K562 (cell line): ENCODE results near the gene FBXW11. TPM values are rescaled to one million over a fixed set of nuclear protein-coding genes. Genes with fewer than 3 reads are reported as not detected.
A peak's percentile ranks its signal among the peaks of the same experiment; 100 is the strongest.

Experiments used
- ATF7 ChIP-seq: fragments of 450-650 bp; IDR thresholded peaks from 2 replicates; pipeline ENCODE4 v1.7.1; 2014; ENCODE audit warnings: mild to moderate bottlenecking, moderate library complexity
- CREB3 ChIP-seq: fragments of 450-650 bp; conservative IDR thresholded peaks from 2 replicates; pipeline ENCODE4 v1.6.1; 2016; ENCODE audit warnings: missing genetic modification characterization, low read depth, mild to moderate bottlenecking, missing compliant biosample characterization, moderate library complexity
- MCM3 ChIP-seq: fragments of 450-650 bp; IDR thresholded peaks from 2 replicates; pipeline ENCODE4 v1.6.1; 2016
- NBN ChIP-seq: fragments of 450-650 bp; IDR thresholded peaks from 2 replicates; pipeline ENCODE4 v1.6.1; 2016; ENCODE audit warnings: low read depth, mild to moderate bottlenecking
- PHTF2 ChIP-seq: fragments of 250-450 bp; sonication (Bioruptor Pico); IDR thresholded peaks from 2 replicates; pipeline ENCODE4 v1.5.0; 2021; ENCODE audit warnings: mild to moderate bottlenecking
- POLR2AphosphoS5 ChIP-seq: IDR thresholded peaks from 2 replicates; pipeline ENCODE4 v1.6.1; 2011; ENCODE audit warnings: mild to moderate bottlenecking, low read depth, low read length, moderate library complexity; ENCODE audit not compliant: control insufficient read depth, insufficient read depth
- RCOR1 ChIP-seq, 2 experiments: IDR thresholded peaks; 2 replicates each; pipeline ENCODE4 v1.6.1; 2012; ENCODE audit warnings: low read depth in 2 of 2, low read length in 2 of 2, borderline replicate concordance in 1 of 2, improper control_type of control experiment in 1 of 2
- SNRNP70 ChIP-seq: fragments of 200-400 bp; formaldehyde crosslinking; optimal IDR thresholded peaks from 2 replicates; pipeline ENCODE3; 2017; ENCODE audit warnings: low read depth, low read length
- SP1 ChIP-seq: sonication (generic); formaldehyde crosslinking; IDR thresholded peaks from 2 replicates; pipeline ENCODE4 v1.8.1; 2022; ENCODE audit warnings: mild to moderate bottlenecking, missing genetic modification reagents
- TAF1 ChIP-seq: IDR thresholded peaks from 2 replicates; pipeline ENCODE4 v1.6.1; 2011; ENCODE audit warnings: mild to moderate bottlenecking, low read length, moderate library complexity; ENCODE audit not compliant: insufficient read depth, control insufficient read depth, severe bottlenecking; ENCODE audit errors: extremely low read depth
- TCF15 ChIP-seq: fragments of 250-450 bp; sonication (Bioruptor Pico); IDR thresholded peaks from 2 replicates; pipeline ENCODE4 v1.8.0; 2022; ENCODE audit warnings: moderate library complexity, mild to moderate bottlenecking, inconsistent platforms
- TCF7 ChIP-seq: sonication (generic); IDR thresholded peaks from 2 replicates; pipeline ENCODE4 v1.6.1; 2016; ENCODE audit warnings: antibody characterized with exemption, borderline replicate concordance
- TEAD4 ChIP-seq, 2 experiments: sonication (generic) in 1 of 2; formaldehyde crosslinking in 1 of 2; IDR thresholded peaks; 2 replicates each; pipeline versions ENCODE4 v1.6.1 to v1.8.0; 2012 to 2022; ENCODE audit warnings: borderline replicate concordance in 1 of 2, inconsistent platforms in 1 of 2, low read length in 1 of 2, mild to moderate bottlenecking in 1 of 2, missing genetic modification reagents in 1 of 2
- ZFPM2 ChIP-seq: fragments of 250-450 bp; sonication (Bioruptor Pico); IDR thresholded peaks from 2 replicates; pipeline ENCODE4 v1.5.1; 2022; ENCODE audit warnings: mild to moderate bottlenecking
- ZNF212 ChIP-seq: fragments of 450-650 bp; formaldehyde crosslinking; IDR thresholded peaks from 2 replicates; pipeline ENCODE4 v1.4.0; 2020; ENCODE audit warnings: mild to moderate bottlenecking
- ZNF277 ChIP-seq: fragments of 250-450 bp; sonication (Bioruptor Pico); IDR thresholded peaks from 2 replicates; pipeline ENCODE4 v1.8.0; 2022; ENCODE audit warnings: inconsistent platforms, mild to moderate bottlenecking, moderate library complexity, borderline replicate concordance
- ZNF766 ChIP-seq: fragments of 200-800 bp; sonication (Bioruptor generic); conservative IDR thresholded peaks from 2 replicates; pipeline ENCODE4 v1.6.1; 2016; ENCODE audit warnings: missing genetic modification characterization, missing compliant biosample characterization
- polyA plus RNA-seq, 8 experiments: library from polyadenylated mRNA; depleted of rRNA in 4 of 8; stranded (reverse) in 5 of 8; unstranded in 3 of 8; fragments of >200 nt; fragmentation: Nextera tagmentation in 2 of 8; fragmentation: Illumina TruSeq in 1 of 8; extraction: Ambion mirVana in 2 of 8; extraction: Trizol in 1 of 8; gene quantifications; 2 replicates each; pipeline versions ENCODE4 v1.2.1 to v1.2.3, GENCODE V29; 2011 to 2014; ENCODE audit warnings: inconsistent platforms in 1 of 8, missing spikeins in 1 of 8
- total RNA-seq, 7 experiments: library from RNA; depleted of rRNA in 6 of 7; stranded (reverse); fragments of >200 nt in 6 of 7; fragmentation: Illumina TruSeq in 2 of 7; extraction: Trizol in 2 of 7; gene quantifications; 2 replicates each; pipeline versions ENCODE4 v1.2.1 to v1.2.3, GENCODE V29; 2011 to 2021; ENCODE audit warnings: low replicate concordance in 1 of 7
- TF ChIP-seq, protein P1 (sequence below): fragments of 450-650 bp; IDR thresholded peaks from 2 replicates; pipeline ENCODE4 v1.7.0; 2016; ENCODE audit warnings: borderline replicate concordance
- TF ChIP-seq, protein P2 (sequence below): fragments of 150-350 bp; conservative IDR thresholded peaks from 2 replicates; pipeline ENCODE4 v1.6.1; 2014; ENCODE audit warnings: low read length
- TF ChIP-seq, protein P3 (sequence below): fragments of 250-450 bp; sonication (Bioruptor Pico); IDR thresholded peaks from 2 replicates; pipeline ENCODE4 v1.9.0; 2021; ENCODE audit warnings: mild to moderate bottlenecking

The FBXW11 gene
- total and polyA plus RNA-seq, 9 of the 15 experiments (the other 6 are each of a cell fraction or from before 2014, with no cell fraction given), result 3.0 to 28.6 (median 23.6) TPM

DNA sequence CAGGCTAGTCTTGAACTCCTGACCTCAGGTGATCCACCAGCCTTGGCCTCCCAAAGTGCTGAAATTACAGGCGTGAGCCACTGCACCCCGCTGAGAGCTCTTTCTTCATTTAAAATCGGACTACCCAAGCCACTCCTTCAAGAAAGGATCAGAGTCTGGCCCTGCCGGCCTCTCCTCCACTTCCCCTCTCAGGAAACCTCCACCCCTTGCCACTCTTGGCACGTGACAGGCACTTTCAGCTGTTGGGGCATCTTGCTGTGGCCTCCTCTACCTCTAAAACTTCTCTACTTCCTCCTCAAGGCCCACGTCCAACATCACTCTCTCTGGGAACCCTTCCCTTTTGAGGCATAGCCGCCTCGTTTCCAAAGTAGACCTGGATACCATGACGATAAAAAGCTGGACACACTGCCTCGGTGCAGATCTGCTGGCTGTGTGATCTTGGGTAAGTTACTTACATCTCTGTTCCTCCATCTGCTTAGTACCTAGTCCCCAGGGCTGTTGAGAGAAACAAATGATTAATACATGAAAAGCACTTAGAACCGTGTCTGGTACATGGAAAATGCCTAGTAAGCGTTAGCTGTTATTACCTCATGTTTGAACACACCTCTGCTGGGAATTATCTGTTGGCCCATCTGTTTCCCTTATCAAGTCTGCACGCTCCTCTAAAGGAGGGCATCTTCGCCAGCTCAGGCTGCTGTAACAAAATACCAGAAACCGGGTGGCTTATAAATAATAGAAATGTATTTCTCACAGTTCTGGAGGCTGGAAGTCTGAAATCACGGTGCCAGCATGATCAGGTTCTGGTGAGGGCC lies 165.5 kb downstream of the FBXW11 start (continued):
- TF ChIP-seq NBN (no peak), TCF7 (no peak), ZNF212 (CRISPR knock-in tag) (no peak), PHTF2 (CRISPR knock-in tag) (no peak), ZNF766 (CRISPR knock-in tag) (no peak), POLR2AphosphoS5 (no peak), MCM3 (no peak), TCF15 (CRISPR knock-in tag) (no peak), ATF7 (peak; percentile 57; the same call in 1 of the 2 replicates), CREB3 (tag) (no peak), ZNF277 (CRISPR knock-in tag) (no peak), SP1 (CRISPR knock-in tag) (no peak), ZFPM2 (CRISPR knock-in tag) (no peak), SNRNP70 (no peak), TAF1 (no peak), RCOR1 (IDR thresholded peaks at IDR 0.05; ENCODE audit: borderline replicate concordance in 1 of 2, low read depth in 2 of 2, low read length in 2 of 2) (no peak), TEAD4 (IDR thresholded peaks at IDR 0.05; ENCODE audit: low read length) (peak; percentile 70), TEAD4 (CRISPR knock-in tag; IDR thresholded peaks at IDR 0.05; ENCODE audit: borderline replicate concordance) (no peak)
- TF ChIP-seq, protein P1, sequence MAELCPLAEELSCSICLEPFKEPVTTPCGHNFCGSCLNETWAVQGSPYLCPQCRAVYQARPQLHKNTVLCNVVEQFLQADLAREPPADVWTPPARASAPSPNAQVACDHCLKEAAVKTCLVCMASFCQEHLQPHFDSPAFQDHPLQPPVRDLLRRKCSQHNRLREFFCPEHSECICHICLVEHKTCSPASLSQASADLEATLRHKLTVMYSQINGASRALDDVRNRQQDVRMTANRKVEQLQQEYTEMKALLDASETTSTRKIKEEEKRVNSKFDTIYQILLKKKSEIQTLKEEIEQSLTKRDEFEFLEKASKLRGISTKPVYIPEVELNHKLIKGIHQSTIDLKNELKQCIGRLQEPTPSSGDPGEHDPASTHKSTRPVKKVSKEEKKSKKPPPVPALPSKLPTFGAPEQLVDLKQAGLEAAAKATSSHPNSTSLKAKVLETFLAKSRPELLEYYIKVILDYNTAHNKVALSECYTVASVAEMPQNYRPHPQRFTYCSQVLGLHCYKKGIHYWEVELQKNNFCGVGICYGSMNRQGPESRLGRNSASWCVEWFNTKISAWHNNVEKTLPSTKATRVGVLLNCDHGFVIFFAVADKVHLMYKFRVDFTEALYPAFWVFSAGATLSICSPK, result no peak
- TF ChIP-seq, protein P2, sequence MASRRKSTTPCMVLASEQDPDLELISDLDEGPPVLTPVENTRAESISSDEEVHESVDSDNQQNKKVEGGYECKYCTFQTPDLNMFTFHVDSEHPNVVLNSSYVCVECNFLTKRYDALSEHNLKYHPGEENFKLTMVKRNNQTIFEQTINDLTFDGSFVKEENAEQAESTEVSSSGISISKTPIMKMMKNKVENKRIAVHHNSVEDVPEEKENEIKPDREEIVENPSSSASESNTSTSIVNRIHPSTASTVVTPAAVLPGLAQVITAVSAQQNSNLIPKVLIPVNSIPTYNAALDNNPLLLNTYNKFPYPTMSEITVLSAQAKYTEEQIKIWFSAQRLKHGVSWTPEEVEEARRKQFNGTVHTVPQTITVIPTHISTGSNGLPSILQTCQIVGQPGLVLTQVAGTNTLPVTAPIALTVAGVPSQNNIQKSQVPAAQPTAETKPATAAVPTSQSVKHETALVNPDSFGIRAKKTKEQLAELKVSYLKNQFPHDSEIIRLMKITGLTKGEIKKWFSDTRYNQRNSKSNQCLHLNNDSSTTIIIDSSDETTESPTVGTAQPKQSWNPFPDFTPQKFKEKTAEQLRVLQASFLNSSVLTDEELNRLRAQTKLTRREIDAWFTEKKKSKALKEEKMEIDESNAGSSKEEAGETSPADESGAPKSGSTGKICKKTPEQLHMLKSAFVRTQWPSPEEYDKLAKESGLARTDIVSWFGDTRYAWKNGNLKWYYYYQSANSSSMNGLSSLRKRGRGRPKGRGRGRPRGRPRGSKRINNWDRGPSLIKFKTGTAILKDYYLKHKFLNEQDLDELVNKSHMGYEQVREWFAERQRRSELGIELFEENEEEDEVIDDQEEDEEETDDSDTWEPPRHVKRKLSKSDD, result no peak
- TF ChIP-seq, protein P3, sequence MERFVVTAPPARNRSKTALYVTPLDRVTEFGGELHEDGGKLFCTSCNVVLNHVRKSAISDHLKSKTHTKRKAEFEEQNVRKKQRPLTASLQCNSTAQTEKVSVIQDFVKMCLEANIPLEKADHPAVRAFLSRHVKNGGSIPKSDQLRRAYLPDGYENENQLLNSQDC, result no peak
